NCI-H510A (cell line): ENCODE results near the gene DNAH3.
"Not testable (repeated sequence)": the region's sequence is repeated elsewhere in the genome, so short reads cannot be mapped to it uniquely, and the experiment has no call there.

Source experiments
- DNase-seq: peaks from one replicate; lab custom pipeline; 2025; lab: John Stamatoyannopoulos, UW

The DNAH3 gene

DNA sequence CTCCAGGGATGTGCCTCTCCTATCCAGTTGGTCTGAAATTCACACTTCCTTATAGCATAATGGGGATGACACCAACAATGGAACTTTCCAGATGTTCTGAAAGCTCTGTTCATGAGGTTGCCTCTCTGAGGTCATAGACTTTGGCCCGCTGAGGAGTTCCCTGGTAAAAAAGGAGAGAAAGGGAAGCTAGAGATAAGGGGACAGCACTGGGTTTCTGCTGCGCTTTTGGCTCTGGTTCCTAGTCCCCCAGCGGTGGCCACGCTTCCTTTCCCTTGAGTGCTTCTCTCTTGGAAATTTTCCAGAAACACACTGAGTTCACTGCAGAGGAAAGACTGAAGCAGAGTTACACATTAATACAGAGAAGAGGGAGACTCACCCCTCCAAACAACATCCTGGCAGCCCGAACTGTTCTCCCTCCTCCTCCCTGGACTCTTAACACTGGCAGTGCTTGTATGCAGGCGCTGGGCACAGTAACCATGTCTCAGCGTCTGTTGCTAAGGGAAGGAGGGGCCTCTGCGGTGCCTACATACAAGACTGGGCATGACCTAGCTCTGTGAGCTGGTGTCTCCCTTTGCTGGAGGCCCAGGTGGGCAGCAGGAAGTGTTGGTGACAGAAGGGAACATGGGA lies at the start of gene DNAH3:
Gene DNAH3, minus strand, starts transcription at position 472 of the 627 bp plus-strand sequence. CDS start 527 bp downstream, outside the sequence.
- peak; percentile 77 for DNase-seq

GRCh38 chr16:21199607-21200218 lies 49.1 kb upstream of the DNAH3 start:
- no peak for DNase-seq

DNA sequence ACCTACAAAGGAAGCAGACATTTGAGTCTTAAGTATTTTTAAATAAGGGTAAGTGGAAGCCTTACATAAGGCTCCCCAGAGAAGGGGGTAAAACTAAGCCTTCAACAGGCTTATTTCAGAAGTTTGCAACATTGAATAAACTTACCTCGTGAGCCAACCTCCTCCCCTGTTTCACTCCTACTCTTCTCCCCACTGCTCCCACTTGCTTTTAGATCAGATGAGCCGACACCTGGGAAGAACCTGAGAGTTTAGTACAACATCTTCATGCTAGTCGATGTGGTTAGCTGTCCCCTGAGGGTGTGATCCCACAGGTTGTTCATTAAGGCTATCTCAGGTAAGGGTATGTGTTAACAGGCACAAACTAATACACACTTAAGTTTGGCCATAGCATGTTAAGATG lies 47.0 kb upstream of the DNAH3 start:
- DNase-seq = no peak

DNA sequence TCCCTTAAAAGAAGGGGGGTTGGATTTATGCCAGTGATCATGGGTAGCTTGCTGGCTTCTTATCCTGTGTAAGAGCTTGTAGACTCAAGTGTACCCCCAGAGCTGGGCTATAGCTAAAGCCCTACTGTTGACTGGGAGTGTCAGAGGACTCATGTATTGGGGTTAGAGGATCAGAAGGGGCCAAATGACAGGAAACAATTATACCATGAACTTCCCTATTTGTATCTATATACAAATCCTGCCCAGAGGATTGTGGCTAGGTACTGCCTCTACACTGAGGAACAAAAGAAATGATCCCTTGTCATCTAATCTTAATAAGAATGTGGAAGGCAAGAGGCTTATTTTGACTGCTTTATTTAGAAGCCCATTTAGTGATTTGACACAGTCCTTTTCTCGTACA lies 46.5 kb upstream of the DNAH3 start:
- no peak for DNase-seq

GRCh38 chr16:21195330-21195729 lies 44.7 kb upstream of the DNAH3 start:
- DNase-seq = not testable (repeated sequence)

DNA sequence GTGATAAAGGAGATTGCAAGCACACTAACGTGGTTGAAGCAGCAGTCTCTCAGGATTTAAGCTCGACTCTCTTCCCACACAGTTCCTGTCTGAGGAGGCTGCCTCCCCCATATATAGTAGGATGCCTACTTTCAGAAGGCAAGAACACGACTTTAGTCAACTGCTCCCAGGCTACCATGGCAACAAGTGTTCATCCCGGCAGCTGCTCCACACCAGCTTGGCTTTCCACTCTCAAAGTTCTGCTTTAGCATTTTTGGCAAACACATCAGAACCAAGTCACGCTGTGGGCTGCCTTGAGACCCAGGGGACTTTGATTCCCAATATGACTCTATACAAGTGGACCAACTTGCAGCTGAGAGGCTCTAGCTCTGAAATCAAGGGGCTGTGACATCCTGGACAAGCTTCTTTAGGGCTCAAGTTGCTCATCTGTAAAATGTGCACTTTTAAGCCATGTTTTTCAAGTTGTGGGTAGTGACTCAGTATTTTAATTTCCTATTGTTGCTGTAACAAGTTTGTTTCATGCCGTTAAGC lies 44.2 kb upstream of the DNAH3 start:
- DNase-seq = no peak

DNA sequence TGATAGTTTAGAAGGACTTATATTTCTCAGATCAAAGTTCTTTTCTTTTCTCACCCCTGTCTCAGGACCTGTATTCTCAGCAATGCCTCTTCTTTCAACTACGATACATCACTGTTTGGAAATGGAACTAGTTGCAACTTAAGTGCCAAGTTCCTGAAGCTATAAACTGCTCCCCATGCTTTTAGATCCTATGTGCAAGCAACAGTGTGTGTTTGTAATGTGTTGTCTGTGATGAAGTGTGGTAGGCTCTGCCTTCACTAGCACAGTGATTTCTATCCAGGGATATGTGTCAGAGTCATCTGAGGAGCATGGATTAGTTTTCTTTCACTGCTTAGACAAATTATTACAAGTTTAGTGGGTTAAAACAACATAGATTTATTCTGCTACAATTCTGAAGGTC lies 42.3 kb upstream of the DNAH3 start:
- DNase-seq = no peak

- DNase-seq = no peak
These were observed 40.0 kb upstream of the DNAH3 start for GRCh38 chr16:21190599-21190998.

- DNase-seq = no peak
These were observed 39.4 kb upstream of the DNAH3 start for GRCh38 chr16:21190013-21190412.

- no peak for DNase-seq
These were observed 38.7 kb upstream of the DNAH3 start for GRCh38 chr16:21189311-21189710.

DNA sequence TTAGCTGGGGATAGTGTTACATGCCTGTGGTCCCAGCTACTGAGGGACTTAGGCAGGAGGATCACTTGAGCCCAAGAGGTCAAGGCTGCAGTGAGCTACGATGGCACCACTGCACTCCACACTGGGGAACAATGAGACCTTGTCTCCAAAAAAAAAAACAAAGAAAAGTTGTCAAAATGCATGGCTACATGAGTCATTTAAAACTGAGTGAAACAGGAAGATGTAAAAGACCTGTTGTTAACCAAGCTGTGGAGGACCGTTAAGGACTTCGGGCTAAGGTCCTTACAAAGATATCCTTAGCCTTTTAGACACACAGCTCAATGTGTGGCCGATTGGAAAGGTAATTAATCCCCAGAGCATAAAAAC lies 35.7 kb upstream of the DNAH3 start:
- no peak for DNase-seq

DNA sequence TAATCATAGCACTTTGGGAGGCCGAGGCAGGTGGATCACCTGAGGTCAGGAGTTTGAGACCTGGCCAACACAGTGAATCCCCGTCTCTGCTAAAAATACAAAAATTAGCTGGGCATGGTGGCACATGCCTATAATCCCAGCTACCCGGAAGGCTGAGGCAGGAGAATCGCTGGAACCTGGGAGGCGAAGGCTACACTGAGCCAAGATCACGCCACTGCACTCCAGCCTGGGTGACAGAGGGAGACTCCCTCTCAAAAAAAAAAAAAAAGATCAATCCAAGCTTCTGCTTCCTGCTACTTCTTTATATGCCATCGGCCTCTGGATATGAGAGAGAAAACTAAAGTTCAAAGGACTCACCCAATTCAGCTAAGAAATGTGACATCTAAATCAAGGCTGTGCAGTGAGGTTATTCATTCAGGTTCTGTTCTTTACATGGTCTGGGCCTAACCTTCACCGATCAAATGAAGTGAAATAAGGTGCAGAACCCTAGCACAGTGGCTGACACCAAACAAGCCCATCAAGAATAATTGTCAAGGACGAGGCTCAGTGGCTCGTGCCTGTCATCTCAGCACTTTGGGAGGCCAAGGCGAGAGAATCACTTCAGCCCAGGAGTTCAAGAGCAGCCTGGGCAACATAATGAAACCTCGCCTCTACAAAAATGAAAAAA lies 35.1 kb upstream of the DNAH3 start:
- no peak for DNase-seq

GRCh38 chr16:21184834-21185233 lies 34.2 kb upstream of the DNAH3 start:
- DNase-seq = no peak

- no peak for DNase-seq
These were observed 33.3 kb upstream of the DNAH3 start for GRCh38 chr16:21183995-21184394.

DNA sequence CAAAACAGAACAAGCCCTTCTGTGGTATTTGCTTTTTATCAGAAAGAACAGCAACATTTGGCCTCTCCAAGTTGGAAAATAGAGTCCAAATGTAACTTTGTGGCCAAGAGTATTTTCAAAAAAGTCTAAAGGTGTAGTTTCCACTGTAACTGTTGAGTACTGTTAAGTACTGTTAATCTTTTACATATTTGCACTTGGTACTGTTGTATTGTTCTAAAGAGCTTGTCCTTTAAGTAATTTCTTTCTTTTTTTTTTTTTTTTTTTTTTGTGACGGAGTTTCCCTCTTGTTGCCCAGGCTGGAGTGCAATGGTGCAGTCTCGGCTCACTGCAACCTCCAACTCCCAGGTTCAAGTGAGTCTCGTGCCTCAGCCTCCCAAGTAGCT lies 29.3 kb upstream of the DNAH3 start:
- no peak for DNase-seq

- no peak for DNase-seq
These were observed 28.7 kb upstream of the DNAH3 start for GRCh38 chr16:21179126-21179982.

GRCh38 chr16:21175397-21175796 lies 24.8 kb upstream of the DNAH3 start:
- no peak for DNase-seq

- no peak for DNase-seq
These were observed 22.0 kb upstream of the DNAH3 start for GRCh38 chr16:21172650-21173049.

GRCh38 chr16:21170116-21170515 lies 19.5 kb upstream of the DNAH3 start:
- DNase-seq = not testable (repeated sequence)

DNA sequence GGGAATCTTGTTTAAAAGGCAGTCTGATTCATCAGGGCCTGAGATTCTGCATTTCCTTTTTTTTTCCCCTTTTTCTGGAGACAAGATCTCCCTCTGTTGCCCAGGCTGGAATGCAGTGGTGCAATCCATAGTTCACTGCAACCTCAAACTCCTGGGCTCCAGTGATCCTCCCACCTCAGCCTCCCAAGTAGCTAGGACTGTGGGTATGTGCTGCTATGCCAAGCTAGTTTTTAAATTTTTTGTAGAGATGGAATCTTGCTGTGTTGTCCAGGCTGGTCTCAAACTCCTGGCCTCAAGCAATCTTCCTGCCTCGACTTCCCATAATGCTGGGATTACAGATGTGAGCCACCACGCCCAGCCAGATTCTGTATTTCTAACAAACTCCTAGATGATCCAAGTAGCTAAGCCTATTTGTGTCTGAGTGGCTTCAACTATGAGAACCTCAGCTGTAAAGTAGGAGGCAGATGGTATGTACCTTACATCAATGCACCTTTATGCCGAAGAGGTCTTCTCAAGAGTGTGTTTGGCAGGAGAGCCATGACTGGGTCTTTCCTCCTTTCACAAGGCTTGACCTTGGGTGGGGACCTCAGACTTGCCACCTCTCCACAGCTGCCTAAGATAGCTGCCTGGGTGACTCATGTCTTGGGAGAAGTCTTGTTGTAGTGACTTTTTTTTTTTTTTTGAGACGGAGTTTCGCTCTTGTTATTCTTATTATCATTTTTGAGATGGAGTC lies 18.8 kb upstream of the DNAH3 start:
- DNase-seq = no peak

GRCh38 chr16:21167929-21168602 lies 17.4 kb upstream of the DNAH3 start:
- no peak for DNase-seq
